Astrocyte of the hippocampus (primary cell): ENCODE results near the gene CCND2.

Experiments
- DNase-seq: peaks from one replicate; pipeline ENCODE4 v3.0.0; 2011; ENCODE audit warnings: low read depth, low spot score

CCND2 gene

GRCh38 chr12:4289998-4290790 lies 16.6 kb downstream of the CCND2 start:
- no peak for DNase-seq

GRCh38 chr12:4292341-4293073 lies 18.9 kb downstream of the CCND2 start:
- DNase-seq: no peak

- DNase-seq: peak; percentile 44
These were observed 19.9 kb downstream of the CCND2 start for GRCh38 chr12:4293299-4293965.

GRCh38 chr12:4293966-4294505 lies 20.5 kb downstream of the CCND2 start:
- DNase-seq: no peak

- no peak for DNase-seq
These were observed 23.2 kb downstream of the CCND2 start for GRCh38 chr12:4296751-4297150.

- no peak for DNase-seq
These were observed 24.1 kb downstream of the CCND2 start for GRCh38 chr12:4297617-4298016.

GRCh38 chr12:4300883-4301282 lies 27.3 kb downstream of the CCND2 start:
- no peak for DNase-seq

GRCh38 chr12:4301932-4302501 lies 28.5 kb downstream of the CCND2 start:
- DNase-seq: no peak

- DNase-seq: no peak
These were observed 29.3 kb downstream of the CCND2 start for GRCh38 chr12:4302881-4303280.

GRCh38 chr12:4303750-4304149 lies 30.2 kb downstream of the CCND2 start:
- DNase-seq: no peak

- DNase-seq: peak; percentile 89
These were observed 34.2 kb downstream of the CCND2 start for GRCh38 chr12:4307593-4308333.

GRCh38 chr12:4308334-4308950 lies 34.9 kb downstream of the CCND2 start:
- DNase-seq: no peak

- no peak for DNase-seq
These were observed 38.2 kb downstream of the CCND2 start for GRCh38 chr12:4311776-4312175.

GRCh38 chr12:4312251-4312650 lies 38.7 kb downstream of the CCND2 start:
- no peak for DNase-seq

- DNase-seq: no peak
These were observed 46.9 kb downstream of the CCND2 start for GRCh38 chr12:4320497-4320852.

- DNase-seq: peak; percentile 99
These were observed 47.5 kb downstream of the CCND2 start, which contains the start of gene TIGAR for GRCh38 chr12:4320853-4321701. TIGAR (plus strand) TSS chr12:4321213; CDS start chr12:4321272, 59 bp downstream.

GRCh38 chr12:4322726-4323125 lies 49.2 kb downstream of the CCND2 start:
- no peak for DNase-seq
